GM19238 (cell line): ENCODE results near the gene BOLL.
"Not testable (repeated sequence)": the region's sequence is repeated elsewhere in the genome, so short reads cannot be mapped to it uniquely, and the experiment has no call there.

Source experiments
- DNase-seq: peaks from one replicate; pipeline ENCODE4 v3.0.0; 2011; ENCODE audit warnings: low spot score; ENCODE audit not compliant: insufficient read length

Gene BOLL

DNA sequence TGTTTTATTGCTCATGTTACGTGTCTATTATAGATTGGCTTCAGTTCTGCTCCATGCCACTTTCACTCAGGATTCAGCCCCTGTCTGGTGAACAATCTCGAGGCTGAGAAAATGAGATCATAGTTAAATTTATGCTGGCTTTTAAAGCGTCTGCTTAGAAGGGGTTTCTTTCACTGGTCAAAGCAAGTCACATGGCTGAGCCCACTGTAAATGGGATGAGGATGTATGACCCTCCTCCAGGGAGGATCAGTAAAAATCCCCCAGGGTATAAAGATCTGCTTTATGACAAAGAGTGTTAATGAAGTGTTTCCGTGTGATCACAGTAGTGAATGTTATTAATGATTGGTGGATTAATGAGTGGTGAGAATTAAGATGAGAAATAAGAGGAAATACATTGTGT lies 13.1 kb upstream of the BOLL start:
- no peak for DNase-seq

DNA sequence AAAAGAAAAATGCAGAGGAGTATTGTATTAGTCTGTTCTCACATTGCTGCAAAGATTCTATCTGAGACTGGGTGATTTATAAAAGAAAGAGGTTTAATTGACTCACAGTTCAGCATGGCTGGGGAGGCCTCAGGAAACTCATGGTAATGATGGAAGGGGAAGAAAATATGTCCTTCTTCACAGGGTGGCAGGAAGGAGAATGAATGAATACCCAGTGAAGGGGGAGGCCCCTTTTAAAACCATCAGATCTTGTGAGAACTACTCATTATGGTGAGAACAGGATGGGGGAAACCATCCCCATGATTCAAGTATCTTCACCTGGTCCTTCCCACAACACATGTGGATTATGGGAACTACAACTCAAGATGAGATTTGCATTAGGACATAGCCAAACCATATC lies 10.2 kb upstream of the BOLL start:
- no peak for DNase-seq

DNA sequence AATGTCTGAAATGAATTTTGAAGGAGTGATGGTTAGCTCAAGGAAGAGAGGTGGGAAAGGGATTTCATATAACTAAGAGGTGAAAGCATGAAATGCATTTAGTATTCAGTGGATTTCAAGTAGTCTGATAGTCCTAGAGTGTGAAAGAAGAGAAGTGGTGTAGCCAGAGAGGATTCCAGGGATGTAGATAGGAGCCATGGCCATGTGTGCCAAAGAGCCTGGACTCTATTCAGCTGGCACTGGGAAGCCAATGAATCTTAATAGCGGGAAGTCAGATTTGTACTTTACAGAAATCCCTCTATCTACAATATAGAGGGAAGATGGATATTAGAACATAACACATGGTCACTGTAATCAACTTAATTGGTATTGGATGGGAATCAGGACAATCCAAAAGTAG lies 8.3 kb upstream of the BOLL start:
- DNase-seq, result no peak

DNA sequence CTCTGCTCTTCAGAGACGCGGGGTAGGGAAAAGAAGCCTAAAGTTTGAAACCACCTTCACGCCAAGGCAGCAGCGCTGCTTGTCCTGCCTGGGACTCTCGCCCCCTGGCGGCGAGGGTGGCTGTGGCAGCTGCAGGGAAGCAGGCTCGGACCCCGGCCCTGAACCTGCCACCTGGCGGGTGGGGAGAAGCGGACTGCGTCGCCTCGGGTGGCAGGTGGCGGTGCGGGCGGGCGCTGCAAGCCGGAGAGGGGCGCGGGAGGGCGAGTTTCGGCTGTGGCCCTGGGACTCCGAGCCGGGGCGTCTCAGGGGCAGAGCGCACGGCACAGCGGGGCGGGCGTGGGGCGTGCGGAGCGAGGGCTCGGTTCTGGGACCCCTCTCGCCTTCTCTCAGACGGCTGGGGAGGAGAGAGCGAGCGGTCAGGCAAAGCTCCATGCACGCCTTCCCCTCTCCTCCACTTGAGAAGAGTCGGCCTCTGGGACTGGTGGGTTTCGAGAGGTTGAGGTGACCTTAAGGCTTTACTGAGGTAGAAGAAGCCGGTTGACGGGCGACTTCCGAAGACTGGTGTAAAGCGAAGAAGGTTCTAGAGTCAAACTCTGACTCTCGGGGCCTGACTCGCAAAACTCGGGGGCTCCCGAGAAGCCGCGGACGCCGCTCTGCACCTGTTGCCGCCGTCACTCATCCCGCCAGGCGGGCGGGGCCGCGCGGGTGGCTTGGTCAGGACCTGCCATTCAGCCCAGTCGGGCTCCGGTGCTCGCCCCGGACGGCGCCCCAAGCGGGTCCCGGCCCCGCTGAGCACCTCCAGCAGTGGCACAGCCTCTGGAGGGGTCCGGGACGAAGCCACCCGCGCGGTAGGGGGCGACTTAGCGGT lies 1.1 kb upstream of the BOLL start:
- DNase-seq, result peak; percentile 34

GRCh38 chr2:197782126-197782525 lies 3.0 kb downstream of the BOLL start:
- DNase-seq, result no peak

DNA sequence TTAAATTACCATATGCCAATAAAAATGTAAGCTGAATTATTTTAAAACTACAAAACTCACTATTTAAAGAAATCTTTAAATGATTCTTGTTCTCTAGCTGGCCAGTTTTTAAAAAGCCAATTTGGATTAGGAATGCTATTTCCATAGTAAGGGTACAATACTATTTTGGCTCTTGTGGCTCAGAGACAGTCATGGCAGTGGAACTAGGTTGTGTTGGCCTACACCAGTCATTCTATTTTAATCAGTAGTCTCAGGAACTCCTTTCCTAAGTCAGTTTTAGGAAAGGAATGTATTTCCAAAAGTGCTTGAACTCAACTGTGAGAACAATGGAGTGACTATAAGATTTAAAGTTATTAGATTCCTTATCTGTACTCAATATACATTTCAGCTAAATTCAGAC lies 5.9 kb downstream of the BOLL start:
- no peak for DNase-seq

- DNase-seq, result no peak
Measured at GRCh38 chr2:197777823-197778407, 7.2 kb downstream of the BOLL start.

DNA sequence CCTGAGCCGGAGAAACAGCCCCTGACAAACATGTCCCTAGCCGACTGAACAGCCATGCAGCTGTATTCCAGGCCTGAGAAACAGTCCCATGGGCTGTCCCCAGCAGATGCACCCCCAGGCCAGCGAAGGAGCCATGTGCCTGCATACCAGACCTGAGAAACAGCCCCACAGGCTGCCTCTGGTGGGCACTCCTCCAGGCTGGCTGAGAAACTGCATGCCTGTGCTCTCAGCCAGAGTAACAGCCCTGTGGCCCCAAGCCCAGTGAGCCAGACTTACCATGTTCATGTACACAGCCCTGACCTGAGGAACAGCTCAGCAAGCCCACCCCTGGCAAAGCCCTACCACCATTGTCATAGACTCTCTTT lies 24.8 kb downstream of the BOLL start:
- DNase-seq, result no peak

- DNase-seq, result no peak
Measured at GRCh38 chr2:197759625-197760292, 25.4 kb downstream of the BOLL start.

DNA sequence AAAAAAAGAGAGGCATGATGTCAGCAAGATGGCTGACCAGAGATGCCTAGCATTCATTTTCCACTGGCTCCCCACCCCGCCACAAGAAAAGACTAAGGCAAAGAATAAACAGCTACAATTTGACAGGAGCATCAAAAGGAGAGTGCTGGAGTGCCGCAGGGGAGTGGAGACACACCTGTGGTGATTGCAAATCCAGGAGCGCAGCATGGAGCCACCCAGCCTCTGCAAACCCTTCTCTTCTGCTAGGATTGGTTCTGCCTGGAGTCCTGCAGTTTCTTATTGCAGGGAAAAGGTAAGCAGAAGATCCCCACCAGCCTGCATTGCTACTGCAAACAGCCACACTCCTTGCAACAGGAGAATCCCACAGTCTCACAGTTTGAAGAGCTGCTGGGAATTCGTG lies 26.1 kb downstream of the BOLL start:
- DNase-seq, result no peak

GRCh38 chr2:197740200-197740599 lies 44.9 kb downstream of the BOLL start:
- no peak for DNase-seq

DNA sequence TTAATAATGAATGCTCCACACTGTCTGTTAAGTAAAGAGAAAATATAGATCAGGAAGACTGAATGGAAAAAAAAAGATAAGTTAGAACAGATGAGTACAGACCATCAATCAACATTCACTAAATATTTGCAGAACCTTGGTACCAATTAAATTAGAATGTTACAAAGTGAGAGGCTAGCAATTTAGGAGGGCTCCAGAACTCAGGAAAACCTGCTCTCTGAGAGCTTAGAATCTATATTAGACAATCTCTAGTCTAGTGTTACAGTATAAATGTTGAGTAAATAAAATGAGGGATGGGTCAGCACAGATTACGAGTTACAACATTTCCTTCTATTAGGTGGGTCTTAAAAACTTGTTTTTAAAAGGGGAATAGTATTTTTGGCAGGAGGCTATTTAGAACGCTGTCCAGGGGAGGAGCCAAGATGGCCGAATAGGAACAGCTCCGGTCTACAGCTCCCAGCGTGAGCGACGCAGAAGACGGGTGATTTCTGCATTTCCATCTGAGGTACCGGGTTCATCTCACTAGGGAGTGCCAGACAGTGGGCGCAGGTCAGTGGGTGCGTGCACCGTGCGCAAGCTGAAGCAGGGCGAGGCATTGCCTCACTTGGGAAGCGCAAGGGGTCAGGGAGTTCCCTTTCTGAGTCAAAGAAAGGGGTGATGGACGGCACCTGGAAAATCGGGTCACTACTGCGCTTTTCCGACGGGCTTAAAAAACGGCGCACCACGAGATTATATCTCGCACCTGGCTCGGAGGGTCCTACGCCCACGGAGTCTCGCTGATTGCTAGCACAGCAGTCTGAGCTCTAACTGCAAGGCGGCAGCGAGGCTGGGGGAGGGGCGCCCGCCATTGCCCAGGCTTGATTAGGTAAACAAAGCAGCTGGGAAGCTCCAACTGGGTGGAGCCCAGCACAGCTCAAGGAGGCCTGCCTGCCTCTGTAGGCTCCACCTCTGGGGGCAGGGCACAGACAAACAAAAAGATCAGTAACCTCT lies 56.3 kb downstream of the BOLL start:
- not testable (repeated sequence) for DNase-seq

- no peak for DNase-seq
Measured at GRCh38 chr2:197727011-197727410, 58.1 kb downstream of the BOLL start.

- DNase-seq, result no peak
Measured at GRCh38 chr2:197717863-197718262, 67.3 kb downstream of the BOLL start.

DNA sequence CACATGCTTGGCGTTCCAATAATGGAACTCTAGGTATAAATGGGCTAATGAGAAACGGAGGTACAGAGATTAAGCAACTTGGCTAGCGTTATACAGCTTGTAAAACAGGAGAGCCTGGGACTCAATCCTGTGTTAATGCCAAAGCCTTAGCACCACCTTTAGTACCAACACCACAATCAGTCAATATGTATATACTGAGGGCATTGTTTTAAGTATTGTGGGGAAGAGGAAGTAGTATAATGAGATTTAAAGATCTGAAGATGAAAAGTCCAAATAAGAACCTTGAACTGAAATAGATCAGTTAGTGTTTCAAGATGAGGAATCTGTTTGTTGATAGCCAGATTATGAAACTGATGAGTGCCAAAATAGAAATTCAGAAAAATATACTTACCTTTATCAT lies 71.8 kb downstream of the BOLL start:
- no peak for DNase-seq

DNA sequence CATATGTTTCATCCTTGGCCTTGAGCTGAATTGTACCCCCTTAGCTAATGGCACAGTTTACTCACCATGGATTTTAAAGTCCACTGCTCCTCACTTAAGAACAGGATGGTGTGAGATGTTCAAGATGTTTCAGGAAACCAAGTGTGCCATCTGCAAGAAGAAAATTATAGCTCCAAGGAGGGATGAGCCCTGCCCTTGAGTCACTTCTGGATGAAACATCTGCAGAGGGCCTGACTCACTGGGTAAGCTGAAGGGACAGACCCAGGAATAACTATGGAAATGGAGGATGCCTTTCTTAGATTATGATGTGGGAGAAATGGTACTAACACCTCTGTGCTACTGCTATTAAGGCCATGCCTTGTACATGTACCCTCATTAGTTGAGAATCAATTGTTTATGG lies 73.5 kb downstream of the BOLL start:
- DNase-seq, result no peak

- DNase-seq, result peak; percentile 33
Measured at GRCh38 chr2:197710424-197711042, 74.6 kb downstream of the BOLL start.

DNA sequence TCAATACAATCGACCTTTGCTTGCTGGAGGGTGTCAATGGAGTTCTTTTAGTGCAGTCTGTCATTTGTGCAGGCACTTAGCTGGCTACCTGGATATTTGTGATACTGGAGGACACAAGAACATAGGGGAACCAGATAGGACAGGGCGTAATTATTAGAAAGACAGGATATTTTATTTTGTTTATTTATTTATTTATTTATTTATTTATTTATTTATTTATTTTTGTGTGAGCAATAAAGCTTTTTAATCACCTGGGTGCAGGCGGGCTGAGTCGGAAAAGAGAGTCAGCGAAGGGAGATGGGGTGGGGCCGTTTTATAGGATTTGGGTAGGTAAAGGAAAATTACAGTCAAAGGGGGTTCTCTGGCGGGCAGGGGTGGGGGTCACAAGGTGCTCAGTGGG lies 76.0 kb downstream of the BOLL start:
- not testable (repeated sequence) for DNase-seq

GRCh38 chr2:197708331-197708730 lies 76.8 kb downstream of the BOLL start:
- DNase-seq, result no peak

- DNase-seq, result no peak
Measured at GRCh38 chr2:197707316-197708213, 77.6 kb downstream of the BOLL start.
